Dedifferentiated amniotic fluid mesenchymal stem cell (primary cell): ENCODE results near the gene TEX101.
"Not testable (repeated sequence)": the region's sequence is repeated elsewhere in the genome, so short reads cannot be mapped to it uniquely, and the experiment has no call there.

Experiments used
- DNase-seq: peaks from one replicate; pipeline ENCODE4 v3.0.0-alpha.2; 2016; ENCODE audit errors: extremely low spot score

The TEX101 gene

DNA sequence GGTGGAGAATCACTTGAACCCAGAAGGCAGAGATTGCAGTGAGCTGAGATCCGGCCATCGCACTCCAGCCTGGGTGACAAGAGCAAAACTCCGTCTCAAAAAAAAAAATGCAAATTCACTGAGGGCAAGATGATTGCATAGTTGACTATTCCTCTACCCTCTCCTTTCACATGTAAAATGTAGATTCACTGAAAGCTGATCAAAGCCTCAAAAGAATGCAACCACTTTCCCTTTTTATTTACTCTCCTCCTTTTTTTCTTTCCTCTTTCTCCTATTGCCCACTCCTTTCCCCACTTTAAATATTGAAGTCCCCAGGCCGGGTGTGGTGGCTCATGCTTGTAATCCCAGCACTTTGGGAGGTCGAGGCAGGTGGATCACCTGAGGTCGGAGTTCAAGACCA lies 6.3 kb downstream of the TEX101 start:
- no peak for DNase-seq

DNA sequence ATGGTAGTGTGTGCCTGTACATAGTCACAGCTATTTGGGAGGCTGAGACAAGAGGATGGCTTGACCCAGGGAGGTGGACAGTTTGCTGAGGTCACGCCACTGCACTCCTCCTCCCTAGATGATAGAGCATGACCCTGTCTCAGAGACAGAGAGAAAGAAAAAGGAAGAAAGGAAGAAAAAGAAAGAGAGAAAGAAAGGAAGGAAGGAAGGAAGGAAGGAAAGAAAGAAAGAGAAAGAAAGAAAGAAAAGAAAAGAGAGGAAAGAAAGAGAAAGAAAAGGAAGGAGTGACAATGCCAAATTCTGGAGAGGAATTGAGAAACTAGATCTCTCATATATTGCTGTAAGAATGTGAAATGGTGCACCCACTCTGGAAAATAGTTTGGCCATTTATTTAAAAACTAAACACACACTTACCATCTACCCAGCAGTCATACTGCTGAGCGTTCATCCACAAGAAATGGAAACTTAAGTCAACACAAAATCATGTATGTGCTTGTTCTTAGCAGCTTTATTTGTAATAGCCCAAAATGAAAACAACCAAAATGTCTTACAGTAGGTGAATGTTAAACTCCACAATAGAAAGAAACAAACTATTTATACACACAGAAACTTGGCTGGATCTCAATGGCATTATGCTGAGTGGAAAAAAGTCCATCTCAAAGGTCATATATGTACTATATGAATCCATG lies 7.5 kb downstream of the TEX101 start:
- DNase-seq = no peak

GRCh38 chr19:43422689-43423066 lies 8.0 kb downstream of the TEX101 start:
- no peak for DNase-seq

DNA sequence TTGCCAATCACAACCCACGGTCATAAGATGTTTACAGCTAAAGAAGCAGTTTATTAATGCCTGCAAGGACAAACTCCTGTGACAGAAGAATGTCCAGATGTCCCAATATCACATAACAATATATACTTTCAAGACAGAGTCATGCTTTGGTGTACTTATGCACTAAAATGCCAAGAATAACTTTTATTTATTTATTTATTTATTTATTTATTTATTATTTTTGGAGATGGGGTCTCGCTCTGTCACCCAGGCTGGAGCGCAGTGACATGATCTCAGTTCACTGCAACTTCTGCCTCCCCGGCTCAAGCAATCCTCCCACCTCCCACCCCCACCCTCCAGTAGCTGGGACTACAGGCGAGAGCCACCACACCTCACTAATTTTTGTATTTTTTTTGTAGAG lies 9.1 kb downstream of the TEX101 start:
- DNase-seq = no peak

GRCh38 chr19:43425567-43426392 lies 11.1 kb downstream of the TEX101 start:
- peak; percentile 26 for DNase-seq

DNA sequence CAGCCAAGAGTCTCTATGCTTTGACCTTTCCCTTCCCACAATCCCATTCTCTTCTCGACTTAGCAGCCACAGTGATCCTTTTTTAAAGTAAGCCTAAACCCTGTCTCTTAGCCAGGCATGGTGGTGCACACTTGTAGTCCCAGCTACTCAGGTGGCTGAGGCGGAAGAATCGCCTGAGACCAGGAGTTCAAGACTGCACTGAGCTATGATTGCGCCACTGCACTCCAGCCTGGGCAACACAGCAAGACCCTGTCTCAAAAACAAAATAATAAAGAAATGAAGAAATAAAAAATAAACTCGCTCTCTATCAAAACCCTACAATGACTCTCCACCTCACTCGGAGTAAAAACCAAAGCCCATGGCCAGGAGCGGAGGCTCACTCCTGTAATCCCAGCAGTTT lies 14.7 kb downstream of the TEX101 start:
- no peak for DNase-seq

- no peak for DNase-seq
Measured at GRCh38 chr19:43430142-43430710, 15.5 kb downstream of the TEX101 start.

GRCh38 chr19:43430976-43431375 lies 16.3 kb downstream of the TEX101 start:
- DNase-seq = no peak

GRCh38 chr19:43433358-43433673 lies 18.6 kb downstream of the TEX101 start:
- no peak for DNase-seq

- no peak for DNase-seq
Measured at GRCh38 chr19:43433689-43434088, 19.0 kb downstream of the TEX101 start.

DNA sequence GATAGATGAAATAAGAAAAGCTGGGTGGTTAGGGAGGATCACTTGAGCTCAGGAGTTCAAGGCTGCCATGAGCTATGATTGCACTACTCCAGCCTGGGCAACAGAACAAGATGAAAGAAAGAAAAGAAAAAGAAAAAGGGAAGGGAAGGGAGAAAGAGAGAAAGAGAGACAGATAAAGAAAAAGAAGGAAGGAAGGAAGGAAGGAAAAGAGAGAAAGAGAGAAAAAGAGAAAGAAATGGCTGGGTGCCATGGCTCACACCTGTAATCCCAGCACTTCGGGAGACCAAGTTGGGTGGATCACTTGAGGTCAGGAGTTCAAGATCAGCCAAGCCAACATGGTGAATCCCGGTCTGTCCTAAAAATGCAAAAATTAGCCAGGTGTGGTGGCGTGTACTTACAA lies 21.1 kb downstream of the TEX101 start:
- no peak for DNase-seq

- DNase-seq = not testable (repeated sequence)
Measured at GRCh38 chr19:43437284-43437683, 22.6 kb downstream of the TEX101 start.

- DNase-seq = no peak
Measured at GRCh38 chr19:43437712-43438111, 23.0 kb downstream of the TEX101 start.

GRCh38 chr19:43438291-43439031 lies 23.8 kb downstream of the TEX101 start:
- peak; percentile 85 for DNase-seq

DNA sequence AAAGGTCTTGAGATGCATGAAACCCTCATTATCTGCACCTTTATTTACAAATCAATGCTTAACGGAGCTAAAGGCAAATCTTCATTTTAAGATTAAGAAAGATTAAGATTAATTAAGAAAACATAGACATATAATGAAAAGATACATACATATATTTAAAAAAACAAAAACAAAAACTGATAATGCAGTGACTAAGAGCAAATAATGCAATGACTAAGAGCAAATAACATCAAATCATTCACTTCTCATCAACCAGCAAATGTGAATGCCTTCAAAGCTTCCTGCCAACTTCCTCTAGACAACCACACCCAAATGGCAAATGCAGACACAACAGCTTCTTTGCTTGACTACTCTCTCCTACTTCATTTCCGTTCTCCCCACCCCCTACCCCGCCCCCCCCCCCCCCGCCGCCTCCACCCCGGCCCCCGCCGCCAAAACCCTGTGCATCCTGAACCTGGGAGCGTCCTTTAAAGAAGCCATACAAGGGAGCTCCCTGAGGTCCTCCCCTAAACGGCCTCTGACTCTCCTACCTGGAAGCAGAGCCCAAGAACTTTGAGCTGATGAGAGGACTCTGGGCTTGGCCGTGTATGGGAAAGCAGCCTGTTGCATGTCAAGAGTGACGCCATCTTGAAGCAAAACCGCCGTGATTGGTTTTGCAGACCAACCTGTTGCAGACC lies 24.5 kb downstream of the TEX101 start:
- peak; percentile 48 for DNase-seq

DNA sequence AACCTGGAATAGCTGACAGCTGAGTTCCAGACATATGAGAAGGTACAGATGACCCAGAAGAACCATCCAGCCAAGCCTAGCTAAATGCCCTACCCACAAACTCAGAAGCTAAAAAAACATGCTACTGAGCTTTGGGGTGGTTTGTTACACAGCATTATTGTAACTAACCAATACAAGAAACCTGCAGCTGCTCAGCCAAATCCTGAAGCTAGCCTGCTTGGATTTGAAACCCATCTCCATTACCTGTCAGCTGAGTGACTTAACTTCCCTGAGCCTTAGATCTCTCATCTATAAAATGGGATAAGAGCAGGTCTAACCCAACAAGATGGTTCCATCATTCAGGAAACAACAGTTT lies 25.0 kb downstream of the TEX101 start:
- DNase-seq = no peak

GRCh38 chr19:43441716-43442115 lies 27.0 kb downstream of the TEX101 start:
- DNase-seq = no peak

GRCh38 chr19:43444091-43444490 lies 29.4 kb downstream of the TEX101 start:
- DNase-seq = not testable (repeated sequence)

GRCh38 chr19:43444531-43445287 lies 30.0 kb downstream of the TEX101 start:
- DNase-seq = no peak

GRCh38 chr19:43445426-43445825 lies 30.7 kb downstream of the TEX101 start:
- DNase-seq = no peak
